ENCODE measurements around the gene NME3. TPM values are rescaled to one million over a fixed set of nuclear protein-coding genes. Genes with fewer than 3 reads are reported as not detected.

Gene NME3
- total and polyA plus RNA-seq, 2 of the 13 experiments (the other 11 are each of a cell fraction or from before 2014, with no cell fraction given), result 10.4 to 15.9 TPM

DNA sequence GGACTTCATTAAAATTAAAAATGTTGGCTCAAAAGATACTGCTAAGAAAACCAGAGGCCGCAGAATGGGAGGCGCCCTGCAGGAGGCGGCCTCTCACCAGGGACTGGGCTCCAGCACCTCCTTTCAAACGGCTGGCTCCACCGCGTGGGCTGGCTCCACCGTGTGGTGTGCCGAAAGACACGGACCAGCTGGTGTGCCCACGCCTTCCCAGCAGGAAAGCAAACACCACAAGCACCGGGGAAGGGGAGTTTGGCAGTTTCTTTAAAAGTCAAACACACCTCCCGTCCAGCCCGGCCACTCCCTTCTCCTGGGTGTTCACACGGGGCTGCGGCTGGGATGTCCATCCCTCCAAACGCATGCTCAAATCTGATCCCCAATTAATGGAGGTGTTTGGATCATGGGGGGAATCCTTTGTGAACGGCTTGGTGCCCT, 41.4 kb upstream of the NME3 start (continued):
- TF ChIP-seq RCOR2 (CRISPR knock-in tag; IDR thresholded peaks at IDR 0.05), result no peak
- no peak for TF ChIP-seq ZC3H4 (CRISPR knock-in tag; IDR thresholded peaks at IDR 0.05; ENCODE audit: borderline replicate concordance)
- TF ChIP-seq ZBTB7A (CRISPR knock-in tag; IDR thresholded peaks at IDR 0.05), result no peak
- TF ChIP-seq POGZ (CRISPR knock-in tag; IDR thresholded peaks at IDR 0.05), result no peak
- TF ChIP-seq RXRA (CRISPR knock-in tag; IDR thresholded peaks at IDR 0.05), result peak; percentile 35; the same call in 1 of the 2 replicates
- TF ChIP-seq HBP1 (CRISPR knock-in tag; IDR thresholded peaks at IDR 0.05; ENCODE audit: low read depth), result no peak
- TF ChIP-seq NFYC (CRISPR knock-in tag; IDR thresholded peaks at IDR 0.05), result 0 out of 2 replicates have a peak, but pooled peaks have one; percentile 13
- TF ChIP-seq PCBP2 (optimal IDR thresholded peaks at IDR 0.05; ENCODE audit: low read depth, low read length, poor library complexity, severe bottlenecking), result no peak
- TF ChIP-seq, protein P1, sequence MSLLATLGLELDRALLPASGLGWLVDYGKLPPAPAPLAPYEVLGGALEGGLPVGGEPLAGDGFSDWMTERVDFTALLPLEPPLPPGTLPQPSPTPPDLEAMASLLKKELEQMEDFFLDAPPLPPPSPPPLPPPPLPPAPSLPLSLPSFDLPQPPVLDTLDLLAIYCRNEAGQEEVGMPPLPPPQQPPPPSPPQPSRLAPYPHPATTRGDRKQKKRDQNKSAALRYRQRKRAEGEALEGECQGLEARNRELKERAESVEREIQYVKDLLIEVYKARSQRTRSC (CRISPR knock-in tag; IDR thresholded peaks at IDR 0.05; ENCODE audit: low read depth), result no peak
- no peak for TF ChIP-seq ZNF296 (CRISPR knock-in tag; conservative IDR thresholded peaks at IDR 0.05)
- TF ChIP-seq, protein P2, sequence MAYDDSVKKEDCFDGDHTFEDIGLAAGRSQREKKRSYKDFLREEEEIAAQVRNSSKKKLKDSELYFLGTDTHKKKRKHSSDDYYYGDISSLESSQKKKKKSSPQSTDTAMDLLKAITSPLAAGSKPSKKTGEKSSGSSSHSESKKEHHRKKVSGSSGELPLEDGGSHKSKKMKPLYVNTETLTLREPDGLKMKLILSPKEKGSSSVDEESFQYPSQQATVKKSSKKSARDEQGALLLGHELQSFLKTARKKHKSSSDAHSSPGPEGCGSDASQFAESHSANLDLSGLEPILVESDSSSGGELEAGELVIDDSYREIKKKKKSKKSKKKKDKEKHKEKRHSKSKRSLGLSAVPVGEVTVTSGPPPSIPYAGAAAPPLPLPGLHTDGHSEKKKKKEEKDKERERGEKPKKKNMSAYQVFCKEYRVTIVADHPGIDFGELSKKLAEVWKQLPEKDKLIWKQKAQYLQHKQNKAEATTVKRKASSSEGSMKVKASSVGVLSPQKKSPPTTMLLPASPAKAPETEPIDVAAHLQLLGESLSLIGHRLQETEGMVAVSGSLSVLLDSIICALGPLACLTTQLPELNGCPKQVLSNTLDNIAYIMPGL (CRISPR knock-in tag; IDR thresholded peaks at IDR 0.05; ENCODE audit: borderline replicate concordance in 1 of 2, low read depth in 1 of 2), result peak; percentile 81 to 86
- no peak for TF ChIP-seq ZFAT (CRISPR knock-in tag; conservative IDR thresholded peaks at IDR 0.05)
- no peak for TF ChIP-seq MAFG (CRISPR knock-in tag; IDR thresholded peaks at IDR 0.05)
- peak; percentile 34; the same call in 1 of the 2 replicates for TF ChIP-seq MTA1 (CRISPR knock-in tag; IDR thresholded peaks at IDR 0.05; ENCODE audit: borderline replicate concordance)
- TF ChIP-seq GABPB1 (CRISPR knock-in tag; IDR thresholded peaks at IDR 0.05), result peak; percentile 49
- TF ChIP-seq SP4 (CRISPR knock-in tag; IDR thresholded peaks at IDR 0.05), result peak; percentile 29; the same call in 1 of the 2 replicates
- TF ChIP-seq TAF15 (IDR thresholded peaks at IDR 0.05; ENCODE audit: low read depth, low read length, poor library complexity, severe bottlenecking), result no peak
- 0 out of 2 replicates have a peak, but pooled peaks have one; percentile 26 for TF ChIP-seq RBFOX2 (IDR thresholded peaks at IDR 0.05; ENCODE audit: low read depth, low read length)
- TF ChIP-seq, protein P3, sequence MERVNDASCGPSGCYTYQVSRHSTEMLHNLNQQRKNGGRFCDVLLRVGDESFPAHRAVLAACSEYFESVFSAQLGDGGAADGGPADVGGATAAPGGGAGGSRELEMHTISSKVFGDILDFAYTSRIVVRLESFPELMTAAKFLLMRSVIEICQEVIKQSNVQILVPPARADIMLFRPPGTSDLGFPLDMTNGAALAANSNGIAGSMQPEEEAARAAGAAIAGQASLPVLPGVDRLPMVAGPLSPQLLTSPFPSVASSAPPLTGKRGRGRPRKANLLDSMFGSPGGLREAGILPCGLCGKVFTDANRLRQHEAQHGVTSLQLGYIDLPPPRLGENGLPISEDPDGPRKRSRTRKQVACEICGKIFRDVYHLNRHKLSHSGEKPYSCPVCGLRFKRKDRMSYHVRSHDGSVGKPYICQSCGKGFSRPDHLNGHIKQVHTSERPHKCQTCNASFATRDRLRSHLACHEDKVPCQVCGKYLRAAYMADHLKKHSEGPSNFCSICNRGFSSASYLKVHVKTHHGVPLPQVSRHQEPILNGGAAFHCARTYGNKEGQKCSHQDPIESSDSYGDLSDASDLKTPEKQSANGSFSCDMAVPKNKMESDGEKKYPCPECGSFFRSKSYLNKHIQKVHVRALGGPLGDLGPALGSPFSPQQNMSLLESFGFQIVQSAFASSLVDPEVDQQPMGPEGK (CRISPR knock-in tag; IDR thresholded peaks at IDR 0.05), result peak; percentile 61
- TF ChIP-seq THRA (CRISPR knock-in tag; IDR thresholded peaks at IDR 0.05; ENCODE audit: borderline replicate concordance), result 0 out of 2 replicates have a peak, but pooled peaks have one; percentile 28
- TF ChIP-seq JUND (CRISPR knock-in tag; IDR thresholded peaks at IDR 0.05), result no peak

All from HepG2 (cell line).